NCI-H82 treated with DMSO at 0.1 percent for 48 hours (cell line): ENCODE results near the gene FSD1.

Experiments
- DNase-seq: peaks from one replicate; lab custom pipeline; 2025; ENCODE audit not compliant: unreplicated experiment; lab: John Stamatoyannopoulos, UW

Gene FSD1

DNA sequence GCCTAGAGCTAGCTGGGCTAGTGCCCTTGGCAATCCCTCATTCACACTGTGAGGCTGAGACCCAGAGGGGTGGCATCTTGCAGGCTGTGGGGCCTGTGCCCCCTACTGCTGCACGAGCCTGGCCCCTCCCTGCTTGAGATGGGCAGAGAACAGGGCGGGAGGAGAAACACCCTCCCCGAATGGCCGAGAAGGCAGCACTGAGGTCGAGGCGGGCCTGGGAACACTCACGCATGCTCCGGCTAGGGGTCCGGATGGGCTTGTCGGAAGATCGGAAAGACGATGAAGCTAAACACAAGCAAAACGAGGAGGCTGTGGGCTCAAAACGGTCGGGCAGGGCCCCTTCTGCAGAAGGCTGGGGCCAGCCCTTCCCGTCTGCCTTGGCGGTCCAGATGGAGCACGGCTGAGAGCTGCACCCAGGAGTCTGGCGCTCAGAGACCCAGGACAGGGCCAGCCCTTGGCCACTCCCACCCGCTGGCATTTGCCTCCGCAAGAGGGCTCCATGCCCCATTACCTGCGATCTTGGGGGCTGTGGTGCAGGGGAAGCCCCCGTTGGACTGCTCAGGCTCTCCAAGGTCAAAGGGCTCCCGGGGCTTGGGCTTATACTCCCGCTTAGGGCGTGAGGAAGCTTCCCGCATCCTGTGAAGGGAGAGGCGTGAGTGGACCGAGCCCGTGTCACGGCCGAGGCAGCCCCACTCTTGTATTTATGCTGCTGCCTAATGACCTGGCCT, 57.9 kb downstream of the FSD1 start:
- no peak for DNase-seq

DNA sequence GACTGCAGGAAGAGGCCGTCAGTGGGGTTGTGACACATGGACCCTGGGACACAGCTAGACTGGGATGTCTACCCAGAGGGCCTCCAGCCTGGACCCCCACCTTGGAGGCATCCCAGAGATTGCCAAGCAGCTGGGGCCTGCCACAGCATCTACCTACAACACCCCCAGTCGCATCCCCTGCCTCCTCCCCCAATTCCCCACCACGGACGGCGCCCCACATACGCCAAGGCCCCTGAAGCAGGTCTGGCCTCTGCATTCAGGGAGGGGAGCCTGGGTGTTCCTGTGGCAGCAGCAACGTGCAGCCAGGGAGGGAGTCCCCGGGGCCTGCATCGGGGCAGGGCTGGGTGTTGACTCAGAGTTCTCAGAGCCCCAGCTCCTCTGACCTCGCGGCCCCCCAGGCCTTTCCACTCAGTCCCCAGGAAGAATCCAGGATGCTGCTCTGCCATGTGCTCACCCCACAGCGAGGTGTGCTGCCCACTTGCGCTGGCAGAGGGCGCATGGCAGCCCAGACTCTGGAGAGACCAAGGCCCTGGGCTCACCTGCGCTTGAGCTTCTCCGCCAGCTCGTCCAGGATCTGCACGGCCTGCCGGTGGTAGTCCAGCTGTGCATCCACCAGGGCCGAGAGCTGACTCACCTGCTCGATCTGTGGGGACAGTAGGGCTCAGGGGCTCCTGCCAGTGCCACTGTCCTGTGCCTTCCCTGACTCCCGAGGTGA, 58.6 kb downstream of the FSD1 start:
- no peak for DNase-seq

DNA sequence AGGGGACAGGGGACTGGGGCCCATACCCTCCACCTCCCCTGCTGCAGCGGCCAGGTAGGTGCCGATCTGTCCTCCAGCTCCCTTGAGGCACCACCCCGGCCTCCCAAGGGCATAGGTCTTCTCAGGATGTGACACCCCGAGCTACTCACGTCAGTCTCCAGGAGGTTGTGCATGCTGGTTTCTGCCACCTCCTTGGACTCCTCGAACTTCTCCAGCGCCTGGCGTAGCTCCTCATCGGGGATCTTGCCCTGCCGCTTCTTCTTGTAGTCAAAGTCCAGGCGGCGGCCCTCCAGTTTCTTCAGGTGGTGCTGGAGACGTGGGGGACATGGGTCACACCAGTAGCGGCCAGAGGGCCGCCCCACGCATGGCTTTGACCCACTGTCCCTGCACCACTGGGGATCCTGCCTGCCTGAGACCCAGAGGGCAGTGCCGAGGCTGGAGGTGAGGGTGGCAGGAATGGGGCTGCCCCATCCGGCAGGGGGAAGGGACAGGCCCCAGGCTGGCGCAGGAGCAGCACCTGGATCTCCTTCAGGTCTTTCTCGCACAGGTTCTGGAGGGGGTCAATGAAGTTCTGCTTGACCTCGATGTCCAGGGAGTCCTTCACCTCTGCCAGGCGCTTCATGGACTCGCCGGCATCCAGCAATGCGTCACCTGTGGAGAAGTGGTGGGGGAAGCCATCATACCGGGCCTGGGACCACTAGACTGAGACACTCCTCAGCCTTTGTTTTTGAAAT, 59.3 kb downstream of the FSD1 start:
- no peak for DNase-seq

DNA sequence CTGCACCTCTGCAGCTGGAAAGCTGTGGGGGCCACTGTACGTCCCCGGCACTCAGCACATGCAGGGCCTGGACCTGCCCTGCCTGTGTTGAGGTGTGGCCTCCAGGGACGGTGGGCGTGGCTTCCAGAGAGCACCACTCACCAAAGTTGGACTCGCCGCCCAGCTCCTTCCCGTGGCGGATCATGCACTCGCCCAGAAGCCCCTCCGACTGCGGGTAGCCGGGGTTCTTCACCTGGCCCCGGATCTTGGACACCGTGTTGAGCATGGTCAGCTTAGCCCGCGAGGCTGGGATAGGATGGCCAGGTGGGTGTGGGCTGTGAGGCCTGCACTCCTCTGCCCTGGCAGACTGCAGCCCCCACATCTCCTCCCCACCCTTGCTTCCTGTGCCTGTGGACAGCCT, 60.9 kb downstream of the FSD1 start:
- DNase-seq, result no peak

DNA sequence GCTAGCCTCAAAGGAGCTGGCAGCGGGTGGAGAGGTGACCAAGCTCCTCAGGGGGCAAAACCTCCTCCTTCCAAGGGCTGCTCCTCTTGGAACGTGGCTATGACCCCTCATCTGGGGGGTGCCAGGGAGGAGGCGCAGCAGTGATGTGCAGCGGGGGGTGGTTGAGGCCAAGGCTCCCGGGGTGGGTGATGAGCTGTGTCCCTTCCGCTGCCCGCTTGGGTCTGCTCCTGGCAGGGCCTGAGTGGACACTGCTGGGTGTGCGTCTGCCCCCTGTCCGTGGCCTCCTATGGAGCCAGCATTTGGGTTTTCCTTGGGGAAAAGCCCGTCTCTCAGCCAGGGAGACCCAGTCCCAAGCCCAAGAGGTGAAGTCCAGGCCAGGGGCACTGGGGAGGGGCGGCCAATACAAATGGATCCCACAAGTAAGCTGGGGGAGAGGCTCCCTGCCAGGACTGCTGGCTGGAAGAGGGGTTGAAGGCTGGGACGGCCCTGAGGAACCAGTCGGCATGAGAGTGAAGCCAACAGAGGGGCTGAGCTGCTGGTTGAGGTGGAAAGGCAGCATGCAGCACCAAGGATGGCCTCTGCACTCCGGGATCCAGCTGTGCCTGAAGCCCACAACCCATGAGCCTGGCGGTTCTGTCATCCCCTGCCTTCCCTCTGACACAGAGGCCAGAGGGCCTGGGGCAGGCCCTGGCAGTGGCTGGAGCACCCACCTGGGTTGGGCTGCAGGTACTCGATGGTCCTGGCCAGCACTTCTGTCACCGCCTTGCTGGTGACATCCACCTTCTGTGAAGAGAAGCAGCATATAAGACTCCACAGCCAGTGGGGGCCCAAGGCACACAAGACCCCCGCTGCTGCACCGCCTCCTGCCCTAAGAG, 61.6 kb downstream of the FSD1 start:
- no peak for DNase-seq

- DNase-seq, result no peak
These were observed 62.4 kb downstream of the FSD1 start for GRCh38 chr19:4366666-4367335.

DNA sequence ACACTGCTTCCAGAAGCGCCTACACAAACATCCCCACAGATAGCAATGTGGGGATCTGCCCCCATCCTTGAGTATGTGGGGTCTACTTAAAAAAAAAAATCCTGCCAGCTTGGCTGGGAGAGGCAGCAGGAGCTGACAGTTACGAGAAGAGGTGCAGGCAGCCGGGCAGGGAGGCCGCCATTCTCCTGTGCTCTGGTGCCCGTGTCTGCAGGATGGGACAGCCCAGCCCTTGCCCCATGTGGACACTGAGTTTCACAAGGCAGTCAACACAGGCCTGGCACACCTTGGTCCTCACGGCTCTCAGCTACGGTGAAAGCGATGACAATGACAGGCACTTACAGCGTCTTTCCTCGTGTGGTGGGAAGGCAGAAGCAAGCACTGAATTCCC, 62.9 kb downstream of the FSD1 start:
- no peak for DNase-seq

DNA sequence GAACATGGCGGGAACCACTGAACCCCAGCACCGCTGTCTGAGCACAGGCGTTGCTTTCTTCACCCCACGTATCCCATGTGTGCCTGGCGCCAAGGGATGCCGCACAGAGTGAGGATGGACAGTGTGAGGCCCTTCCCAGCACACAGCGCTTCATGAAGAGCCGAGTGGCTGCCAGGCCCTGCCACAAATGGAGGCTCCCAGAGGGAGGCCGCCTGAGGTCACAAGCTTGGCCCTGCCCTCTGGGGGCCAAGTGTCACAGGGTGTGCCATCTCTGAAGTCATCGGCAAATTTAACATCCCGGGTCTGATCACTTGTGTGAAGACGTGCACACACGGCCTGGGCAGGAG, 63.4 kb downstream of the FSD1 start:
- DNase-seq, result no peak

DNA sequence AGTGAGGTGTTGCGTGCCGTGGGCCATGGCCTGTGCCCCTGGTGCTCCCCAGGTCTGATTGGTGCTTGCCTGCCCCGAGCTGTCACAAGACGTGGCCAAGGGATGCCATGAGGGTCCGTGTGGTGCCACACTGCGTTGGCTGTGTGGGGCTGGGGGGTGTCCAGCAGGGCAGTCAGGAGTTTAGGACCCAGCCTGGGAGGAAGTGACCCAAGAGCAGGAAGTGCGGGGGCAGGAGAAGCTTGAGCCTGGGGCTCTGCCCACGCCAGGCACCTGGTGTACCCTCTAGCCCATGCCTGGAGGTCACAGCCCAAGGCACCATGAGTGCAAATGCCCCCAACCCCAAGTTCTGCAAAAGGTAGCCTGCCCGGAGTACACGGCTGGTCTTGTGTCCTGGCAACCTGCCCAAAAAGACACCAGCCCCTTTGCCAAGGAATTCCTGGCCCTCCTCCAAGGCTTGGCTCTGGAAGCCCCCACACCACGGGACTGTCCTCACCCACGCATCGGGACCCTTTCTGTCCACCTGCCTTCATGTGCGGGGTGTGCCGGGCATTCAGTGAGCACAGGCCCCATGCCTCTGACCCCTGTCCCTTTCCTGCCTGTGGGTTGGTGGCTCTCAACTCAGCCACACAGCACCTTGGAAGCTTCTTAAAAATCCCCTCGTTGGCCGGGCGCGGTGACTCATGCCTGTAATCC, 63.9 kb downstream of the FSD1 start:
- DNase-seq, result no peak

DNA sequence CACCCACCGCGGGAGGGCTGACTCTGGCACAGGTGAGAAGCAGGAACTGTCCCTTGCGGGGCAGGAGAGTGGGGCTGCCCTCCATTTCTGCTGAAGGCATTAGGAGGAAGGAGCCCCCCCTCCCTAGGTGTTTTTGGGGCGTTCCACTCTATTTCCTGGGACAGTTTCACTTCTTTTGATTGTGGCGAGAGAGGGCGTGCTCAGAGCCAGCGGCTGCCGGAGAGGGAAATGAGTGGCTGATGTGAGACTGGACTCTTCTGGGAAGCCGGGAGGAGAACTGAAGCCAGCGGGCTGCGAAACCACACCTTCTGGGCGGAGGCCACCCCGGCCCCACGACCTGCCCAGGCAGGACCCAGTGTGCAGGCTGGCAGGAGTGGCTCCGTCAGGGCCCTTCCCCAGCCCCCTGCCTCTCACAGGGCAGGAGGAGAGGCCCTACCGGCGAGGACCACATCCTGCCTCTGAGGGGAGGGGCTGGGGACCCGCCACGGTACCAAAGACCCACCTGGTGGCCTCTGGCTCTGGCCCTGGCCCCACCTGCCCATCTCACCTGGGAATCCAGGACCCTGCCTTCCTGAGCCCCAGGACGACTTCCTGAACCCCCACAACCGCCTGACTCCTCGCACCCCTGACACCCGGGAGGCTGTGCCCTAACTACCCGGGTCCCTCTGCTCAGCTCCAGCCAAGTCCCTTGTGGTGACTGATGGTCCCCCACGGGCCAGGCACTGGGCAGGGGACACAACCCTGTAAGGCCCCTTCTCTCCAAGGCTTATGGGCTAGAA, 64.9 kb downstream of the FSD1 start:
- DNase-seq, result no peak

DNA sequence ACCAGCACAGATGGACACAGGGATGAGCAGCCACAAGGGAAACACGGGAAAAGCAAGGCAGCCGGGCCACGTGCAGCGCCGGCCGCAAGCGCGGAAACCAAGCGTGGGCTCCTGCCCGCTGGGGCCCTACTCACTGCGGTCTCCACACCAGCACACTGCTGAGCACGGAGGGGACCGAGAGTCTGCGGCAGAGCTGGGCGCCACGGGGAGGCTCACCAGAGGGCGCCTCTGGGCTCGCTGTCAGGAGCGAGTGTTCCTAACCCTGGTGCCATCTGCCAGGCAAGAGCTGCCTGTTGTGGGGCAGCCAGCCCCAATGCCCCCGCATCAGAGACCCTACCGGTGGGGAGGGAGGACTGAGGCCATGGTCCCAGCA, 65.5 kb downstream of the FSD1 start:
- DNase-seq, result no peak

DNA sequence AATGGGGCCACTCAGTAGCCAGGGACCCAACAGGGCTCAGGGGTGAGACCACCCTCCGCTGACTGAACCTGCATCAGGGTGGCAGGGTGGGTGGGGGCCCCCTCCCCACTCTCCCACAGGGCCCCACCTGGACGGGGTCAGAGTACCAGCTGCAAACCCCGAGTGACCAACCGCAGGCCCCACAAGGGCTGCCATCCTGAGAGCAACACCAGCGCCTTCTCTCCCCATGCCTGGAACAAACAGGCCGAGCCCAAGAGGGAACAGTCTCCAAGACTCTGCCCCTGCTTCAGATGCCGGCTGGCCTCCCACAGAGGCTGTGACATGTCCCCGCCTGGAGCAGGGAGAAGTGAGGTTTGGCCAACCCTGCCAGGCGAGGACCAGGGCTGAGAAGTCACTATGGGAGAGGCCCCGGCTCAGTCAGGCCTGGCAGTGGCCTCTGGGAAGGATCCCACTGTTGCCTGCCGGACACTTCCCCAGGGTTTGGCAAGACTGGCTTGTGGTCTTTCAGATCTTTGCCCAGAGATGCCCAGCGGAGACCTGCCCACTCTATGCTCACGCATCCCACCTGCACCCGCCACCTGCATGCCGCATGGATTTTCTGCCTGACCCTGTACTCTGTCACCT, 66.1 kb downstream of the FSD1 start:
- no peak for DNase-seq

DNA sequence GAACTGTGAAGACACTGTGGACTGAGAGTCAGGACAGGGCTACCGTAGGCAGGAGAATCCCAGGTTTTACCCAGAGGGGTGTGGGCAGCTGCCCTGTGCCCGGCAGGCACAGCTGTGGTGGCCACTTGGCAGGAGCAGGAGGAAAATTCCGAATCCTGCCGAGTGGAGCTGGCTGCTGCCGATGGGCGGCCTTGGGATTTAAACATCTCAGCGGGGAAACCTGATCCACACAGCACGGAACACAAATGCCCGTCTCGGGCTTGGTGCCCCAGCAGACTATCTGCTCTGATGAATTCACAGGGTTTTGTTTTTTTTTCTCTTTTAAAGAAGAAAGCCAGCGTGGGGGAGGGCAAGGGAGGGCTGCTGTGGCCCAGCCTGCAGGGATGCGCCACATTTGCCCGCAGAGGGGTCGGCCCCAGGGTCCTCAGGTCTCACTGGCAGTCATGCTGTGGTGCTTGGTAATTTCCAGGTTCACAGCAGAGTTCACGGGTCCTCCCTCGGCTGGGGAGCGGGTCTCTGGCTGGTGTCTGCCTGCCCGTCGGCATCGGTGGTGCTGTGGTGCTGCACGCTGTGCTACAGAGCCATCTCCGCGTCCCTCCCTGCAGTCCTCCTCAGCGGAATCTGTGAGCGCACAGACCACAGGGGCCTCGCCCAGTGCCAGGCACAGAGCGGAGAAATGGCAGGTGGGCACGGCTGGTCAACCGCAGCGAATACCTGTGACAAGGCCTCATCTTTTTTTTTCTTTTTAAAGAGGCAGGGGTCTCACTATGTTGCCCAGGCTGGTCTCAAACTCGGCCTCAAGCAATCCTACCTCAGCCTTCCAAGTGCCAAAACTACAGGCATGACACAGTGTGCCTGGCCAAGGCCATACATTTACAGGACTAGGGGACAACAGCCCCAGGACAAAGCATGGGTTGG, 67.1 kb downstream of the FSD1 start:
- no peak for DNase-seq

DNA sequence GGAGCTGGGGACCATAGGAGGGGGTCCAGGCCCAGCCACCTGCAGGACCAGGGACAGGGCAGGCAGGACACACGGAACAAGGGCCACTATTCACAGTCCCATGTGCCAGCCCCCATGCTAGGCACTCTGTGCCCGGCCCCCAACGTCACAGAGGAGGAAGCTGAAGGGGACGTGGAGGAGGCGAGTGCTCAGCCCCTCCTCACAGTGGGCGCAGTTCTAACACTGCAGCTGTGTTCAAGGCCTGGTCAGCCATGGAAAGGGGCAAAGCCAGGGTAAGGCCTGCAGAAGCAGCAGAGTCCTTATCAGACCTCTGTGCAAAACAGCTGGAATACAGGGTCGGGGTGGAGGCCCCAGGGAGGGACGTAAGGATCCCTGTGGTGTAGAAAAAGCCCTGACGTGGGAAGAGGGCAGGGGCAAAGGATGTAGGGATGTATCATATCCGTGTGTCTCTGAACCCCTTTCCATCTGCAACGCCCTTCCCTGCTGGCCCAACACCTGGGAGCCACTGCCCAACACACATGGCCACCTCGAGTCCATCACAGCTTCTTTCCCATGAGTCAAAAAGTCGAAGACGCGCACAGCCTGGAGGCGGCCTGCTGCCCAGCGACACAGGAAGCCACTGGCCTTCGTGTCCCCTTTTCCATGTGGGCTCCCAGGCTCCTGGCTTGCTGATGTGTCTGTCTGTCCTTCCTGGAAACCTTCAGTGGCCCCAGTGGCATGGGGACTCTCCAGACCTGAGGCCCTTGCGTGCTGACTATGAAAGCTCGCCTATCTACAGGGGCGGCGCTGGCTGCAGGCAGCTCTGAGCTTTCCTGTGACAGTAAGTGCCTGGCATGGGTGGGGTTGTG, 68.0 kb downstream of the FSD1 start:
- no peak for DNase-seq

- no peak for DNase-seq
These were observed 68.6 kb downstream of the FSD1 start for GRCh38 chr19:4373013-4373367.
